ENCODE measurements around the gene SDCBP2. TPM values are rescaled to one million over a fixed set of nuclear protein-coding genes. Genes with fewer than 3 reads are reported as not detected.

Gene SDCBP2
- total and polyA plus RNA-seq, 2 donors (not counting 1 experiment from before 2014, with no cell fraction given), result 1.2 to 1.3 TPM

DNA sequence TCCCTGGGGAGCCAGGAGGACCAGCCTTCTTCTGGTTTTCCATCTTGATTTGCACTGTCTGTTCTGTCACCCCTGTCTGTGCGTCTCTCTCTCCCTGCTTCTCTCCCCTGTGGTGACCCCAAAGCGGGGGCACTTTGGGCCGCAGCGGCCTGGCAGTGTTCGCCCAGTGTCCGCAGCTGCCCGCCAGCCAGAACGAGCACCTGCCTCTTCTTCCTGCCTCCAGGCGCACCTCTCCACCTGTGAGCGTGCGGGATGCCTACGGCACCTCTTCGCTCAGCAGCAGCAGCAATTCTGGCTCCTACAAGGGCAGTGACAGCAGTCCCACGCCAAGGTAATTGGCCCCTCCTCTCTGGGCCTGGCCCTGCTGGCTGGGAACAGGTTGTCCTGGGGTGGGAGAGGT, 32.0 kb downstream of the SDCBP2 start:
- intact Hi-C loops (cut with micrococcal nuclease), result no loop called here
- H3K9me3 ChIP-seq (ENCODE audit: control extremely low read depth in 1 of 3, control insufficient read depth in 2 of 3, insufficient read depth in 1 of 3, low read length in 2 of 3), result no peaks in the 10 kb centered on the region

DNA sequence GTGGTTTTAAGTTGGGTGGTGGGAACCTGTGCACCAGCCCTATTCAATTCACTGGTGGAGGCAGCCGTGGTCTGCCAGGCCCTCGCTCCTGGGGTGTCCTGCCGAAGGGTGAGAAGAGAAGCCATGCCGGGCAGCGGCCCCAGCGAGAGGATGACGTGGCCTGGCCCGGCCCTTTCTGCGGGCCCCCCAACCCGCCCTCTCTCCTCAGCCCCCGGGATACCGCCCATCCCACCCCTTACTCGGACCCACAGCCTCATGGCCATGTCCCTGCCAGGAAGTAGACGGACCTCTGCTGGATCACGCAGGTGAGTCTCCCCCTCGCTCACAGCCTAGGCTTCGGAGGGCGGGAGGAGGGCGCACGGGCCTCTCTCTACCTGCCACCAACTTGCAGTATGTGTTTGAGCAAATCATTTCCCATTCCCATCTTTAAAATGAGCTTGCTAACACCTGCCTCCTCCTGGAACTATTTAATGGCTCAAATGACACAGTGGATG, 32.8 kb downstream of the SDCBP2 start:
- intact Hi-C loops (cut with micrococcal nuclease), result no loop called here

More for the DNA sequence above, 32.0 kb downstream of the SDCBP2 start:
- no peaks in the 10 kb centered on the region for H3K4me1 ChIP-seq (ENCODE audit: control insufficient read depth in 2 of 2, insufficient read depth in 2 of 2, low read length in 2 of 2)
- Mint-ChIP-seq H3K4me3 (no peak overlapping the region), H3K27ac (no peak overlapping the region), H3K27me3 (no peaks in the 10 kb centered on the region), H3K9me3 (ENCODE audit: insufficient read depth) (no peaks in the 10 kb centered on the region), H3K4me1 (no peaks in the 10 kb centered on the region)
- no peak overlapping the region for H3K4me3 ChIP-seq (ENCODE audit: control extremely low read depth in 1 of 5, extremely low read depth in 1 of 5, insufficient read depth in 1 of 5, low read depth in 2 of 5, low read length in 4 of 5)
- H3K9ac ChIP-seq (ENCODE audit: low read length), result no peak overlapping the region
- no peak for ATAC-seq (ENCODE audit: low read depth)
- WGBS (ENCODE audit: insufficient coverage), result 93% methylated on average over 14 of the region's 14 CpGs
- ChIA-PET CTCF (interaction anchor here (2.5 kb wide), 1 partner anchor 15 kb away, joined by 12 read pairs; no protein-coding TSS in a partner anchor), POLR2A (interaction anchor here (0.8 kb wide), 1 partner anchor 31 kb away, joined by 4 read pairs; no protein-coding TSS in a partner anchor)
- H3K27me3 ChIP-seq (replicated peaks in 1 of 4; ENCODE audit: control extremely low read depth in 1 of 4, control insufficient read depth in 3 of 4, insufficient read depth in 4 of 4, low read length in 3 of 4), result no peaks in the 10 kb centered on the region
- no peaks in the 10 kb centered on the region for H3K79me2 ChIP-seq (ENCODE audit: control insufficient read depth, insufficient read depth, low read length)
- TF ChIP-seq, protein P1, sequence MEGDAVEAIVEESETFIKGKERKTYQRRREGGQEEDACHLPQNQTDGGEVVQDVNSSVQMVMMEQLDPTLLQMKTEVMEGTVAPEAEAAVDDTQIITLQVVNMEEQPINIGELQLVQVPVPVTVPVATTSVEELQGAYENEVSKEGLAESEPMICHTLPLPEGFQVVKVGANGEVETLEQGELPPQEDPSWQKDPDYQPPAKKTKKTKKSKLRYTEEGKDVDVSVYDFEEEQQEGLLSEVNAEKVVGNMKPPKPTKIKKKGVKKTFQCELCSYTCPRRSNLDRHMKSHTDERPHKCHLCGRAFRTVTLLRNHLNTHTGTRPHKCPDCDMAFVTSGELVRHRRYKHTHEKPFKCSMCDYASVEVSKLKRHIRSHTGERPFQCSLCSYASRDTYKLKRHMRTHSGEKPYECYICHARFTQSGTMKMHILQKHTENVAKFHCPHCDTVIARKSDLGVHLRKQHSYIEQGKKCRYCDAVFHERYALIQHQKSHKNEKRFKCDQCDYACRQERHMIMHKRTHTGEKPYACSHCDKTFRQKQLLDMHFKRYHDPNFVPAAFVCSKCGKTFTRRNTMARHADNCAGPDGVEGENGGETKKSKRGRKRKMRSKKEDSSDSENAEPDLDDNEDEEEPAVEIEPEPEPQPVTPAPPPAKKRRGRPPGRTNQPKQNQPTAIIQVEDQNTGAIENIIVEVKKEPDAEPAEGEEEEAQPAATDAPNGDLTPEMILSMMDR (IDR thresholded peaks at IDR 0.05), result no peak
- no peak for TF ChIP-seq EZH2 (IDR thresholded peaks at IDR 0.05; ENCODE audit: borderline replicate concordance, insufficient read depth, low read depth, low read length, poor library complexity, severe bottlenecking)
- H4K20me1 ChIP-seq (ENCODE audit: control insufficient read depth, insufficient read depth, low read length, poor library complexity, severe bottlenecking), result no peaks in the 10 kb centered on the region
- H2AFZ ChIP-seq (ENCODE audit: insufficient read depth, low read depth, low read length, poor library complexity, severe bottlenecking), result no peak overlapping the region
- H3K27ac ChIP-seq (ENCODE audit: low read length in 2 of 2), result no peak overlapping the region
- DNase-seq, result no peak
- no peaks in the 10 kb centered on the region for H3K36me3 ChIP-seq (replicated peaks in 1 of 2; ENCODE audit: control extremely low read depth in 1 of 2, control insufficient read depth in 1 of 2, extremely low read depth in 1 of 2, insufficient read depth in 2 of 2, low read length in 1 of 2)
- no peak overlapping the region for H3K4me2 ChIP-seq (replicated peaks; ENCODE audit: low read depth, low read length, poor library complexity, severe bottlenecking)

More for the DNA sequence above, 32.8 kb downstream of the SDCBP2 start:
- no peak for DNase-seq
- no peaks in the 10 kb centered on the region for H3K4me1 Mint-ChIP-seq
- no peaks in the 10 kb centered on the region for H3K79me2 ChIP-seq (ENCODE audit: control insufficient read depth, insufficient read depth, low read length)
- H3K4me2 ChIP-seq (replicated peaks; ENCODE audit: low read depth, low read length, poor library complexity, severe bottlenecking), result no peak overlapping the region
- H2AFZ ChIP-seq (ENCODE audit: insufficient read depth, low read depth, low read length, poor library complexity, severe bottlenecking), result no peak overlapping the region
- H4K20me1 ChIP-seq (ENCODE audit: control insufficient read depth, insufficient read depth, low read length, poor library complexity, severe bottlenecking), result no peaks in the 10 kb centered on the region
- TF ChIP-seq EZH2 (IDR thresholded peaks at IDR 0.05; ENCODE audit: borderline replicate concordance, insufficient read depth, low read depth, low read length, poor library complexity, severe bottlenecking), result no peak
- TF ChIP-seq, protein P1 (IDR thresholded peaks at IDR 0.05), result no peak
- no peaks in the 10 kb centered on the region for H3K9me3 ChIP-seq (ENCODE audit: control extremely low read depth in 1 of 3, control insufficient read depth in 2 of 3, insufficient read depth in 1 of 3, low read length in 2 of 3)
- no peak for ATAC-seq (ENCODE audit: low read depth)
- no peak overlapping the region for H3K4me3 ChIP-seq (ENCODE audit: control extremely low read depth in 1 of 5, extremely low read depth in 1 of 5, insufficient read depth in 1 of 5, low read depth in 2 of 5, low read length in 4 of 5)
- WGBS (ENCODE audit: insufficient coverage), result 96% methylated on average over 14 of the region's 20 CpGs
- no peak overlapping the region for H3K4me3 Mint-ChIP-seq
- no peaks in the 10 kb centered on the region for H3K4me1 ChIP-seq (ENCODE audit: control insufficient read depth in 2 of 2, insufficient read depth in 2 of 2, low read length in 2 of 2)
- no peaks in the 10 kb centered on the region for H3K36me3 ChIP-seq (replicated peaks in 1 of 2; ENCODE audit: control extremely low read depth in 1 of 2, control insufficient read depth in 1 of 2, extremely low read depth in 1 of 2, insufficient read depth in 2 of 2, low read length in 1 of 2)
- POLR2A ChIA-PET, result interaction anchor here (0.8 kb wide), 1 partner anchor 31 kb away, joined by 4 read pairs; no protein-coding TSS in a partner anchor
- no peaks in the 10 kb centered on the region for H3K9me3 Mint-ChIP-seq (ENCODE audit: insufficient read depth)
- no peak overlapping the region for H3K27ac Mint-ChIP-seq
- H3K27ac ChIP-seq (ENCODE audit: low read length in 2 of 2), result no peak overlapping the region
- H3K27me3 Mint-ChIP-seq, result no peaks in the 10 kb centered on the region
- H3K27me3 ChIP-seq (replicated peaks in 1 of 4; ENCODE audit: control extremely low read depth in 1 of 4, control insufficient read depth in 3 of 4, insufficient read depth in 4 of 4, low read length in 3 of 4), result no peaks in the 10 kb centered on the region
- no peak overlapping the region for H3K9ac ChIP-seq (ENCODE audit: low read length)
- CTCF ChIA-PET, result no interaction called here
